Measurements from ENCODE around the gene F7.

Gene F7

DNA sequence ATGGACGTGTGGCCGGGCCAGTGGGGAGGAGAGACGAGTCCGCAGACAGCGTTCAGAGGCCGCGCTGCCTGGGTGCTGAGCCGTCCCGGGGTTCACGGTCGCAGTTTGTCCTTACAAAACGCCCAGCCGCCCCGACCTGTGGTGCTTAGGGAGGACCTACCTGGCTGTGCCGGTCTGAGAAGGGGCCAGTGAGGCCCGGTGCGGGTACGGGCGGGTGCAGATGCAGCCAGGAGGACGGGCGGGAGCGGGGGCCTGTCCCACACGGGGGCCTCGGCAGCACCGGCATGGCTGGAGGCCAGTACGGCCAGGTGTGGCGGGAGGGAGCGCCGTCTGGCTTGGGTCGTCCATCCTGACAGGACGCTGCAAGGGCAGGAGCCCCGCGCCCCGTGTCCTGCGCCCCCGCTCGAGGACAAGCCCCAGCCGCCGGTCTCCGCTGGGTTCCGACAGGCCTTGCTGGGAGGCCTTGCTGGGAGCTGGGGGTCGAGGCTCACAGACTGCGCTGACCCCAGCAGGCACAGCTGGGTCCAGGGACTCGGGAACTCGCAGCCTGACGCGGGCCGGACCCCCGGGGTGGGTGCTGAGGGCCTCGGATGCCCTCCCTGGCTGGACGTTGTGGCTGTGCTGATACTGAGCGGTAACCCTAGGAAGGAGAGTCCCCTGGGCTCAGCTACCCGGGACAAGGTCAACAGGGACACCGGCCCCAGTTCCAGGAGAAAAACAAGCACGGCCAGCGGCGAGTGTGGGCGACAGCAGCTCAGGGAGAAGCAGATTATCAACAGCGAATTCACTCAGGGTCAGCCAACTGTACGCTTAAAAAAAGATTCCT lies 47.6 kb downstream of the F7 start:
- peak overlapping the region; percentile 50 for H3K4me3 ChIP-seq (ENCODE audit: low read depth, low read length)
- TF ChIP-seq, protein P1, sequence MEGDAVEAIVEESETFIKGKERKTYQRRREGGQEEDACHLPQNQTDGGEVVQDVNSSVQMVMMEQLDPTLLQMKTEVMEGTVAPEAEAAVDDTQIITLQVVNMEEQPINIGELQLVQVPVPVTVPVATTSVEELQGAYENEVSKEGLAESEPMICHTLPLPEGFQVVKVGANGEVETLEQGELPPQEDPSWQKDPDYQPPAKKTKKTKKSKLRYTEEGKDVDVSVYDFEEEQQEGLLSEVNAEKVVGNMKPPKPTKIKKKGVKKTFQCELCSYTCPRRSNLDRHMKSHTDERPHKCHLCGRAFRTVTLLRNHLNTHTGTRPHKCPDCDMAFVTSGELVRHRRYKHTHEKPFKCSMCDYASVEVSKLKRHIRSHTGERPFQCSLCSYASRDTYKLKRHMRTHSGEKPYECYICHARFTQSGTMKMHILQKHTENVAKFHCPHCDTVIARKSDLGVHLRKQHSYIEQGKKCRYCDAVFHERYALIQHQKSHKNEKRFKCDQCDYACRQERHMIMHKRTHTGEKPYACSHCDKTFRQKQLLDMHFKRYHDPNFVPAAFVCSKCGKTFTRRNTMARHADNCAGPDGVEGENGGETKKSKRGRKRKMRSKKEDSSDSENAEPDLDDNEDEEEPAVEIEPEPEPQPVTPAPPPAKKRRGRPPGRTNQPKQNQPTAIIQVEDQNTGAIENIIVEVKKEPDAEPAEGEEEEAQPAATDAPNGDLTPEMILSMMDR (IDR thresholded peaks at IDR 0.05; ENCODE audit: control insufficient read depth, extremely low read depth, insufficient read depth): no peak
- no peak for DNase-seq (ENCODE audit: low read depth)

DNA sequence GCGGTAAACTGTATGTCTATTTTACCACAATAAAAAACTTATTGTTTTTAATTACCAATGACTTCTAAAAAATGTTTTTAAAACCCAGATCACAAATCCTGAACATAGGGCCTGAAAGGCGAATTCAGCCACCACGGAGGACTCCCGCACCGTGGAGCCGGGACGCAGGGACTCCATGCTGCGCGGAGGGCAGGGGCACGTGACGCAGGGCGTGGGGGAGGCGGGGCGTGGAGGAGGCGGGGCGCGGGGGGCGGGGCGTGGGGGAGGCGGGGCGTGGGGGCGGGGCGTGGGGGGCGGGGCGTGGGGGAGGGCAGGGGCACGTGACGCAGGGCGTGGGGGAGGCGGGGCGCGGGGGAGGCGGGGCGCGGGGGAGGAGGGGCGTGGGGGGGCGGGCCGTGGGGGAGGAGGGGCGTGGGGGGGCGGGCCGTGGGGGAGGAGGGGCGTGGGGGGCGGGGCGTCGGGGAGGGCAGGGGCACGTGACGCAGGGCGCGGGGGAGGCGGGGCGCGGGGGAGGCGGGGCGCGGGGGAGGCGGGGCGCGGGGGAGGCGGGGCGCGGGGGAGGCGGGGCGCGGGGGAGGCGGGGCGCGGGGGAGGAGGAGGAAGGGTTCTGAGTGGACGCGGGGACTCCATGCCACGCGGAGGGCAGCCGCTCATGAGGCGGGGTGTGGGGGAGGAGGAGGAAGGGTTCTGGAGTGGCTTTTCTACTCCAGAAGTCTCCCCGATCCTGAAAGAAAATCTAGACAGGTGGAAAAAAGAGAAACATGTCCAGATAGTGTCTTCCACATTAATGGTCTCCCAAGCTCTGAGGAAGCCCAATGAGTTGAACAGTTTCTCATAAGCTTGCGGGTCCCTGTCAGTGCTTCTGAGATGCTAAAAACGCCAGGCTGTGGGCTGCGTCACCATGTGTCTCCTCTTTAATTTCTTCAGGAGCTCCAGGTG lies 48.5 kb downstream of the F7 start:
- TF ChIP-seq, protein P1 (IDR thresholded peaks at IDR 0.05; ENCODE audit: control insufficient read depth, extremely low read depth, insufficient read depth): no peak
- peak overlapping the region; percentile 50 for H3K4me3 ChIP-seq (ENCODE audit: low read depth, low read length)
- no peak for DNase-seq (ENCODE audit: low read depth)

DNA sequence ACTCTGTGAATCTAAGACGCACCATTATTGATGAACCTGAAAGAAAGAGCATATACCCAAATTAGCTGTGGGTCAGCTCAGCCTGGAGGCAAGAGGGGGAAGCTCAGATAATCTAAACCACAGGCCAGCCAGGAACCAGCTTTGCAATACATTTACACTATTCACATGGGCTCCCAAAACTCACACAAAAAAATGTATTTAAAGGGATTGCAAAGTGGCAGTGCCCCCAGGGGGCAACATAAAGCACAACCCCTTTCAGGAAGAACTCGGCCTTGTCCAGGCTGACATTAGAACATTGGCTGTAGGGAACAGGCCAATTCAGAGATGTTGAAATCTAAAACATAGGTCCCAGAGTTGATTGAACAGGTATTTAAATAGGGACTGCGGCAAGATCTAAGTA lies 49.6 kb downstream of the F7 start:
- TF ChIP-seq, protein P1 (IDR thresholded peaks at IDR 0.05; ENCODE audit: control insufficient read depth, extremely low read depth, insufficient read depth): no peak
- no peak for DNase-seq (ENCODE audit: low read depth)
- H3K4me3 ChIP-seq (ENCODE audit: low read depth, low read length): no peak overlapping the region

DNA sequence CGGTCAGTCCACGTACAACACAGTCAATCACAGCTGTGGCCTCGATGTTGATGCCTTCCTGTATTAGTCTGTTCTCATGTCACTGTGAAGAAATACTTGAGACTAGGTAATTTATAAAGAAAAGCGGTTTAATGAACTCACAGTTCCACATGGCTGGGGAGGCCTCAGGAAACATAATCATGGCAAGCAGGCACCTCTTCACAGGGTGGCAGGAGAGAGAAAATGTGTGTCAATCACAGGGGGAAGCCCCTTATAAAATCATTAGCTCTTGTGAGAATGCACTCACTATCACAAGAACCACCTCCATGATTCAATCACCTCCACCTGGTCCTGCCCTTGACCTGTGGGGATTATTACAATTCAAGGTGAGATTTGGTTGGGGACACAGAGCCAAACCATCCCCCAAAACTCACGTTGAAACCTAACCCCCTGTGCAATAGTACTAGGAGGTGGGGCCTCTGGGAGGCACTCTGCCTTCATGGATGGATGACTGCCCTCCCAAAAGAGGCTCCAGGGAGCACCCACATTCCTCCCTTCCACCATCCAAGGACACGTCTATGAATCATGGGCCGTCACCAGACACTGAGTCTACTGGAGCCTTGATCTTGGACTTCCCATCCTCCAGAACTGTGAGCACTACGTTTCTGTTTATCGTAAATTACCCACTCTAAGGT lies 50.5 kb downstream of the F7 start:
- H3K4me3 ChIP-seq (ENCODE audit: low read depth, low read length): no peak overlapping the region
- no peak for DNase-seq (ENCODE audit: low read depth)
- TF ChIP-seq, protein P1 (IDR thresholded peaks at IDR 0.05; ENCODE audit: control insufficient read depth, extremely low read depth, insufficient read depth): no peak

DNA sequence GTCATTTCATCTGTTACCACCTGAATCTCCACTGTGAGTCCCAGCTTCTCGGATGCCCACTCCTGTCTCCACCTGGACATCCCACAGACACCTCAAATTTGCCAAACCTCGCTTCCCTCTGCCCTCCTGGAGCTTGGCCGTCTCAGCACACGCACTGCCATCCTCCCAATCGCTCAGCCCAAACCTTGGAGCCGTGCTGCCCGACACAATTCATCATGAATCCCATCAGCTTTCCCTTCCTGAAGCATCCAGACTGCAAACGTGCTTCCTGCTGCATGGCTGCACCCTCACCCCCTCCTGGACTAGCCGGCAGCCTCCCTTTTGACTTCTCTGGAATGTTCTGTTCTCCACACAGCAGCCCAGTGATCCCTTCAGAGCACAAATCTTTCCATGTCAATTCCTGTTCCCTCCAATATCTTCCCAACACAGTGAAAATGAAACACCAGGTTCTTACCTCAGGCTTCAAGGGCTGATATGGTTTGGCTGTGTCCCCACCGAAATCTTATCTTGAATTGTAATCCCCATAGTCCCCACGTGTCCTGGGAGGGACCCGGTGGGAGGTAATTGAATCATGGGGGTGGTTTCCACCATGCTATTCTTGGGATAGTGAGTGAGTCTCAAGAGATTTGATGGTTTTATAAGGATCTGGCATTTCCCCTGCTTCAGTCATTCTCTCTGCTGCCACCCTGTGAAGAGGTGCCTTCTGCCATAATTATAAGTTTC lies 51.8 kb downstream of the F7 start:
- TF ChIP-seq, protein P1 (IDR thresholded peaks at IDR 0.05; ENCODE audit: control insufficient read depth, extremely low read depth, insufficient read depth): no peak
- DNase-seq (ENCODE audit: low read depth): no peak
- H3K4me3 ChIP-seq (ENCODE audit: low read depth, low read length): no peak overlapping the region
